NCI-H748 treated with DMSO at 0.1 percent for 48 hours (cell line): ENCODE measurements around the gene PPT2.
"Not testable (repeated sequence)": the region's sequence is repeated elsewhere in the genome, so short reads cannot be mapped to it uniquely, and the experiment has no call there.

Experiments
- DNase-seq: peaks from one replicate; lab custom pipeline; 2025; lab: John Stamatoyannopoulos, UW

The PPT2 gene

DNA sequence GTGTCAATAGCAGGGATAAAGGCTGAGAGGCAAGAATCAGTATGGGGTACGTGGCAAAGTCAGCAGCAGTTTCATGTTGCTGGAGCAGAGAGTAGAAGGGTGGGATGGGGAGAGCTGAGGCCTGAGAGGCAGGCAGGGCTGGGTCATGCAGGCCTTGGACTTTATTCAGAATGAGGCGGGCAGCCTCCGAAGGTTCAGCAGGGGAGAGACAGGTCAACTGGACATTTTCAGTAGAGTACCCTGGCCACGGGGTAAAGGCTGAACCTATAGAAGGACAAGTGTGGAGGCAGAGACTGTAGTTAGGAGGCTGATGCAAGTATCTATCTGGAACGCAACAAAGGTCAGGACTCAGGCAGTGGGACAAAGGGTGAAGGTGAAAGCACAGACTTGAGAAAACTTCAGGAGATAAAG is 56.3 kb downstream of the PPT2 start:
- no peak for DNase-seq

DNA sequence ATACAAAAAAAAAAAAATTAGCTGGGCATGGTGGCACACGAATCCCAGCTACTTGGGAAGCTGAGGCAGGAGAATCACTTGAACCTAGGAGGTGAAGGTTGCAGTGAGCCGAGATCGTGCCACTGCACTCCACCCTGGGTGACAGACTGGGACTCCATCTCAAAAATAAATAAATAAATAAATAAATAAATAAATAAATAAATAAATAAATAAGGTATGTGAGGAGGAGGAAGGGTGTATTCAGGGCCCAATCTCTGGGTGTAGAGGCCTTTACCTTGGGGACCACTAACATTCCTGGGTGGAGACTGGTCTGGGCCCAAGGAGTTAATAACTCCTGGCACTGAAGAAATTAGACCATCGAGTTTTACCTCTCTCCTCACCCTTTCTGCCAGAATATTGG is 57.5 kb downstream of the PPT2 start:
- DNase-seq: not testable (repeated sequence)

- DNase-seq: no peak
Measured at GRCh38 chr6:32212076-32212760, 58.3 kb downstream of the PPT2 start.
